Amygdala (tissue), 56 donors: Measurements from ENCODE around the gene PLB1.
A peak's percentile ranks its signal among the peaks of the same experiment; 100 is the strongest.

ENCODE experiments used
- DNase-seq, 56 donors: peaks; one replicate each; lab custom pipeline; 2025; lab: John Stamatoyannopoulos, UW

The PLB1 gene

GRCh38 chr2:28552045-28552823 lies 56.4 kb downstream of the PLB1 start:
- no peak for DNase-seq

GRCh38 chr2:28556303-28556702 lies 60.4 kb downstream of the PLB1 start:
- DNase-seq: no peak

GRCh38 chr2:28557389-28558131 lies 61.7 kb downstream of the PLB1 start:
- no peak for DNase-seq

GRCh38 chr2:28558158-28558820 lies 62.4 kb downstream of the PLB1 start:
- DNase-seq: peak in 6 of 56 donors; percentile 1 to 31 (median 12)

- no peak for DNase-seq
Measured at GRCh38 chr2:28558918-28559317, 63.1 kb downstream of the PLB1 start.

GRCh38 chr2:28563869-28564268 lies 68.0 kb downstream of the PLB1 start:
- no peak for DNase-seq

GRCh38 chr2:28564346-28564745 lies 68.5 kb downstream of the PLB1 start:
- DNase-seq: no peak

GRCh38 chr2:28565033-28565432 lies 69.2 kb downstream of the PLB1 start:
- DNase-seq: no peak

- no peak for DNase-seq
Measured at GRCh38 chr2:28565720-28566295, 69.9 kb downstream of the PLB1 start.

- peak in 55 of 56 donors; percentile 22 to 88 (median 72) for DNase-seq
Measured at GRCh38 chr2:28566521-28567041, 70.7 kb downstream of the PLB1 start.

- peak in 15 of 56 donors; percentile 24 to 68 (median 44) for DNase-seq
Measured at GRCh38 chr2:28567061-28567471, 71.2 kb downstream of the PLB1 start.

- DNase-seq: no peak
Measured at GRCh38 chr2:28568036-28568435, 72.2 kb downstream of the PLB1 start.

GRCh38 chr2:28568533-28568932 lies 72.7 kb downstream of the PLB1 start:
- no peak for DNase-seq

GRCh38 chr2:28570431-28570830 lies 74.6 kb downstream of the PLB1 start:
- no peak for DNase-seq

GRCh38 chr2:28576714-28577113 lies 80.9 kb downstream of the PLB1 start:
- DNase-seq: no peak

GRCh38 chr2:28577791-28578680 lies 82.2 kb downstream of the PLB1 start:
- DNase-seq: no peak

- DNase-seq: no peak
Measured at GRCh38 chr2:28578774-28579173, 82.9 kb downstream of the PLB1 start.

GRCh38 chr2:28579606-28580005 lies 83.7 kb downstream of the PLB1 start:
- DNase-seq: no peak

GRCh38 chr2:28580078-28580477 lies 84.2 kb downstream of the PLB1 start:
- no peak for DNase-seq

- no peak for DNase-seq
Measured at GRCh38 chr2:28581312-28581711, 85.5 kb downstream of the PLB1 start.
